HEK293 (cell line): Measurements from ENCODE around the gene VEGFB.

Source experiments
- CTCF ChIP-seq: fragments of 450-650 bp; formaldehyde crosslinking; IDR thresholded peaks from 2 replicates; pipeline ENCODE4 v1.5.1; 2016; ENCODE audit warnings: missing biosample characterization, missing genetic modification characterization
- IKZF3 ChIP-seq: fragments of 450-650 bp; IDR thresholded peaks from 2 replicates; pipeline ENCODE4 v1.5.0; 2018; ENCODE audit warnings: missing biosample characterization, mild to moderate bottlenecking, missing genetic modification characterization, moderate library complexity
- SP3 ChIP-seq: fragments of 450-650 bp; formaldehyde crosslinking; IDR thresholded peaks from 2 replicates; pipeline ENCODE4 v1.5.1; 2016; ENCODE audit warnings: missing biosample characterization, missing genetic modification characterization
- ZFP3 ChIP-seq: fragments of 450-650 bp; formaldehyde crosslinking; IDR thresholded peaks from 2 replicates; pipeline ENCODE4 v1.5.1; 2016; ENCODE audit warnings: low read depth, missing biosample characterization, missing genetic modification characterization
- ZNF501 ChIP-seq: fragments of 450-650 bp; formaldehyde crosslinking; IDR thresholded peaks from 2 replicates; pipeline ENCODE4 v1.5.1; 2016; ENCODE audit warnings: missing biosample characterization, missing genetic modification characterization
- ZNF639 ChIP-seq: fragments of 450-650 bp; formaldehyde crosslinking; IDR thresholded peaks from 2 replicates; pipeline ENCODE4 v1.5.1; 2016; ENCODE audit warnings: missing biosample characterization, missing genetic modification characterization
- TF ChIP-seq, protein P1 (sequence below): fragments of 450-650 bp; formaldehyde crosslinking; optimal IDR thresholded peaks from 2 replicates; pipeline ENCODE3; 2016; ENCODE audit warnings: missing biosample characterization, mild to moderate bottlenecking, missing genetic modification characterization
- TF ChIP-seq, protein P2 (sequence below): fragments of 450-650 bp; formaldehyde crosslinking; IDR thresholded peaks from 2 replicates; pipeline ENCODE4 v1.5.1; 2016; ENCODE audit warnings: missing biosample characterization, missing genetic modification characterization

GRCh38 chr11:64259533-64260067 is 25.2 kb downstream of the VEGFB start:
- TF ChIP-seq CTCF (tag by site-specific recombination): no peak
- TF ChIP-seq, protein P1, sequence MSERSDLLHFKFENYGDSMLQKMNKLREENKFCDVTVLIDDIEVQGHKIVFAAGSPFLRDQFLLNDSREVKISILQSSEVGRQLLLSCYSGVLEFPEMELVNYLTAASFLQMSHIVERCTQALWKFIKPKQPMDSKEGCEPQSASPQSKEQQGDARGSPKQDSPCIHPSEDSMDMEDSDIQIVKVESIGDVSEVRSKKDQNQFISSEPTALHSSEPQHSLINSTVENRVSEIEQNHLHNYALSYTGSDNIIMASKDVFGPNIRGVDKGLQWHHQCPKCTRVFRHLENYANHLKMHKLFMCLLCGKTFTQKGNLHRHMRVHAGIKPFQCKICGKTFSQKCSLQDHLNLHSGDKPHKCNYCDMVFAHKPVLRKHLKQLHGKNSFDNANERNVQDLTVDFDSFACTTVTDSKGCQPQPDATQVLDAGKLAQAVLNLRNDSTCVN (tag by site-specific recombination): no peak
- TF ChIP-seq ZNF501 (tag by site-specific recombination): no peak
- no peak for TF ChIP-seq ZFP3 (tag by site-specific recombination)
- TF ChIP-seq ZNF639: no peak
- TF ChIP-seq SP3 (tag by site-specific recombination): no peak
- no peak for TF ChIP-seq IKZF3 (tag by site-specific recombination)
- TF ChIP-seq, protein P2, sequence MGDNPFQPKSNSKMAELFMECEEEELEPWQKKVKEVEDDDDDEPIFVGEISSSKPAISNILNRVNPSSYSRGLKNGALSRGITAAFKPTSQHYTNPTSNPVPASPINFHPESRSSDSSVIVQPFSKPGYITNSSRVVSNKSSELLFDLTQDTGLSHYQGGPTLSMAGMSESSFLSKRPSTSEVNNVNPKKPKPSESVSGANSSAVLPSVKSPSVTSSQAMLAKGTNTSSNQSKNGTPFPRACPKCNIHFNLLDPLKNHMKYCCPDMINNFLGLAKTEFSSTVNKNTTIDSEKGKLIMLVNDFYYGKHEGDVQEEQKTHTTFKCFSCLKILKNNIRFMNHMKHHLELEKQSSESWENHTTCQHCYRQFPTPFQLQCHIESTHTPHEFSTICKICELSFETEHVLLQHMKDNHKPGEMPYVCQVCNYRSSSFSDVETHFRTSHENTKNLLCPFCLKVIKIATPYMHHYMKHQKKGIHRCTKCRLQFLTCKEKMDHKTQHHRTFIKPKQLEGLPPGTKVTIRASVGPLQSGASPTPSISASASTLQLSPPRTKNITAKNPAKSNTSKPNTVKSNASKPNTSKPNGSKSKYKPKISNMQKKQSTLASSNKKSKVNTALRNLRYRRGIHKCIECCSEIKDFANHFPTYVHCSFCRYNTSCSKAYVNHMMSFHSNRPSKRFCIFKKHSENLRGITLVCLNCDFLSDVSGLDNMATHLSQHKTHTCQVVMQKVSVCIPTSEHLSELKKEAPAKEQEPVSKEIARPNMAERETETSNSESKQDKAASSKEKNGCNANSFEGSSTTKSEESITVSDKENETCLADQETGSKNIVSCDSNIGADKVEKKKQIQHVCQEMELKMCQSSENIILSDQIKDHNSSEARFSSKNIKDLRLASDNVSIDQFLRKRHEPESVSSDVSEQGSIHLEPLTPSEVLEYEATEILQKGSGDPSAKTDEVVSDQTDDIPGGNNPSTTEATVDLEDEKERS (tag by site-specific recombination): no peak
